Naive B cell (primary cell): Measurements from ENCODE around the gene ISOC2. TPM values are rescaled to one million over a fixed set of nuclear protein-coding genes. Genes with fewer than 3 reads are reported as not detected.
"Not testable (repeated sequence)": the region's sequence is repeated elsewhere in the genome, so short reads cannot be mapped to it uniquely, and the experiment has no call there.

ENCODE experiments used
- ATAC-seq, 2 donors: fragments of 150-1000 bp; cut with Tn5 transposase; 2 replicates each; pipeline ENCODE4 v1.10.0; 2021; ENCODE audit warnings: low read depth in 2 of 2, mild to moderate bottlenecking in 2 of 2, moderate library complexity in 2 of 2
- DNase-seq: peaks from one replicate; pipeline ENCODE4 v3.0.0; 2022
- H3K27ac Mint-ChIP-seq, 6 donors: one replicate each; pipeline ENCODE4 v1.8.0; 2020 to 2022; ENCODE audit warnings: mild to moderate bottlenecking in 6 of 6, mixed read lengths in 6 of 6, moderate library complexity in 5 of 6, inconsistent platforms in 2 of 6
- H3K27me3 Mint-ChIP-seq, 3 donors: one replicate each; pipeline ENCODE4 v1.8.0; 2021 to 2022; ENCODE audit warnings: mixed read lengths in 3 of 3, mild to moderate bottlenecking in 1 of 3
- H3K36me3 Mint-ChIP-seq, 2 donors: one replicate each; pipeline ENCODE4 v1.8.0; 2020 to 2022; ENCODE audit warnings: mixed read lengths in 2 of 2, inconsistent platforms in 1 of 2, mild to moderate bottlenecking in 1 of 2
- H3K4me1 Mint-ChIP-seq, 3 donors: one replicate each; pipeline ENCODE4 v1.8.0; 2020 to 2022; ENCODE audit warnings: mixed read lengths in 3 of 3, inconsistent platforms in 1 of 3, mild to moderate bottlenecking in 1 of 3, moderate library complexity in 1 of 3
- H3K4me3 Mint-ChIP-seq, 8 donors: one replicate each; pipeline ENCODE4 v1.8.0; 2020 to 2022; ENCODE audit warnings: mild to moderate bottlenecking in 8 of 8, mixed read lengths in 8 of 8, moderate library complexity in 8 of 8, inconsistent platforms in 2 of 8
- H3K9me3 Mint-ChIP-seq, 7 donors: one replicate each; pipeline ENCODE4 v1.8.0; 2020 to 2022; ENCODE audit warnings: mixed read lengths in 7 of 7, mild to moderate bottlenecking in 5 of 7, inconsistent platforms in 2 of 7, moderate library complexity in 1 of 7
- polyA plus RNA-seq, 6 donors: library from polyadenylated mRNA; unstranded; fragments of 300-500 nt; fragmentation: Illumina TruSeq; gene quantifications; one replicate each; pipeline ENCODE4 v1.2.3, GENCODE V29; 2021; ENCODE audit warnings: low read depth in 6 of 6

Gene ISOC2
- polyA plus RNA-seq, 6 donors from 2014 or later: 21.8 to 57.9 (median 28.0) TPM

- Mint-ChIP-seq H3K9me3 (peaks cover 0 to 7% (median 0%) of the 10 kb centered on the region in 7 donors), H3K27me3 (peaks cover 40 to 66% (median 60%) of the 10 kb centered on the region in 3 donors), H3K4me1 (peaks cover 0 to 3% (median 2%) of the 10 kb centered on the region in 3 donors), H3K4me3 (no peak overlapping the region), H3K27ac (no peak overlapping the region), H3K36me3 (no peaks in the 10 kb centered on the region)
- ATAC-seq (no peak), DNase-seq (no peak)
Measured at GRCh38 chr19:55432241-55432959, 29.0 kb downstream of the ISOC2 start.

- peaks cover 29 to 59% (median 48%) of the 10 kb centered on the region in 3 donors for H3K27me3 Mint-ChIP-seq
- peaks cover 0 to 7% (median 0%) of the 10 kb centered on the region in 7 donors for H3K9me3 Mint-ChIP-seq
- DNase-seq (no peak), ATAC-seq (no peak)
- H3K4me1 Mint-ChIP-seq: peaks cover 0 to 3% (median 0%) of the 10 kb centered on the region in 3 donors
- H3K27ac Mint-ChIP-seq: no peak overlapping the region
- H3K36me3 Mint-ChIP-seq: no peaks in the 10 kb centered on the region
- no peak overlapping the region for H3K4me3 Mint-ChIP-seq
Measured at GRCh38 chr19:55431183-55431582, 30.3 kb downstream of the ISOC2 start.

GRCh38 chr19:55426042-55426441 is 35.4 kb downstream of the ISOC2 start:
- no peaks in the 10 kb centered on the region for H3K36me3 Mint-ChIP-seq
- DNase-seq: no peak
- no peak overlapping the region for H3K4me3 Mint-ChIP-seq
- H3K4me1 Mint-ChIP-seq: peaks cover 0 to 4% (median 3%) of the 10 kb centered on the region in 3 donors
- H3K27ac Mint-ChIP-seq: no peak overlapping the region
- H3K27me3 Mint-ChIP-seq: peaks cover 24 to 51% (median 45%) of the 10 kb centered on the region in 3 donors
- ATAC-seq: no peak
- peaks cover 0 to 2% (median 0%) of the 10 kb centered on the region in 7 donors for H3K9me3 Mint-ChIP-seq

DNA sequence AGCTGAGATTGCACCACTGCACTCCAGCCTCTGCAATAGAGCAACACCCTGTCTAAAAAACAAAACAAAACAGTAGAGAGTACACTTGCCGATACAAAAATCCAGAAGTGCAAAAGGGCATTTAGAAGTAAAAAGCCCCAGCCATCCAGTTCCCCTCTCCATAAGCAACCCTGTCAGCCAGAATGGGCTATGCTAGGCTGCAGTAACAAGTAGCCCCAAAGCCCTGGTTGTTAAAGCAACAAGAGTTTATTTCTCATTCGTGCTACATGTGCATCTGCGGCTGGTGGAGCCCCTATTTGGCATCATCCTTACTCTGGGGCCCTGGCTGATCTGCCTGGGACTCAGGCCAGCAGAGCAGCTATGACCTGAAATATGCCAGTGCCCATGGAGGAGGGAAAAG is 36.9 kb downstream of the ISOC2 start:
- DNase-seq (no peak), ATAC-seq (no peak)
- no peaks in the 10 kb centered on the region for H3K36me3 Mint-ChIP-seq
- peak overlapping the region in 1 of 8 donors; percentile 4 for H3K4me3 Mint-ChIP-seq
- H3K4me1 Mint-ChIP-seq: peaks cover 0 to 4% (median 3%) of the 10 kb centered on the region in 3 donors
- H3K27me3 Mint-ChIP-seq: peaks cover 10 to 36% (median 30%) of the 10 kb centered on the region in 3 donors
- no peak overlapping the region for H3K27ac Mint-ChIP-seq
- H3K9me3 Mint-ChIP-seq: no peaks in the 10 kb centered on the region

GRCh38 chr19:55423225-55424005 is 38.0 kb downstream of the ISOC2 start:
- ATAC-seq: no peak

GRCh38 chr19:55421281-55421680 is 40.2 kb downstream of the ISOC2 start:
- ATAC-seq, H3K36me3 Mint-ChIP-seq, DNase-seq, H3K4me1 Mint-ChIP-seq, H3K9me3 Mint-ChIP-seq, H3K4me3 Mint-ChIP-seq: not testable (repeated sequence)
- peak overlapping the region in 2 of 6 donors; percentile 11 to 21 for H3K27ac Mint-ChIP-seq
- H3K27me3 Mint-ChIP-seq: peaks cover 15 to 23% (median 16%) of the 10 kb centered on the region in 3 donors

More at GRCh38 chr19:55423225-55424005, 38.0 kb downstream of the ISOC2 start:
- no peak for DNase-seq
- H3K9me3 Mint-ChIP-seq: no peaks in the 10 kb centered on the region
- peaks cover 0 to 4% (median under 1%) of the 10 kb centered on the region in 3 donors for H3K4me1 Mint-ChIP-seq
- H3K36me3 Mint-ChIP-seq: no peaks in the 10 kb centered on the region
- H3K27ac Mint-ChIP-seq: no peak overlapping the region
- H3K4me3 Mint-ChIP-seq: no peak overlapping the region
- H3K27me3 Mint-ChIP-seq: peaks cover 10 to 28% (median 19%) of the 10 kb centered on the region in 3 donors

- Mint-ChIP-seq H3K27ac (no peak overlapping the region), H3K4me1 (peaks cover 0 to 4% (median 0%) of the 10 kb centered on the region in 3 donors), H3K9me3 (no peaks in the 10 kb centered on the region), H3K27me3 (peaks cover 9 to 23% (median 11%) of the 10 kb centered on the region in 3 donors), H3K4me3 (no peak overlapping the region), H3K36me3 (no peaks in the 10 kb centered on the region)
- no peak for ATAC-seq
- DNase-seq: no peak
Measured at GRCh38 chr19:55419624-55420236, 41.7 kb downstream of the ISOC2 start.

GRCh38 chr19:55419103-55419502 is 42.3 kb downstream of the ISOC2 start:
- Mint-ChIP-seq H3K27me3 (peaks cover 5 to 19% (median 11%) of the 10 kb centered on the region in 3 donors), H3K4me3 (no peak overlapping the region), H3K36me3 (no peaks in the 10 kb centered on the region), H3K4me1 (peaks cover 0 to 4% (median 0%) of the 10 kb centered on the region in 3 donors), H3K27ac (no peak overlapping the region), H3K9me3 (no peaks in the 10 kb centered on the region)
- DNase-seq: no peak
- no peak for ATAC-seq

DNA sequence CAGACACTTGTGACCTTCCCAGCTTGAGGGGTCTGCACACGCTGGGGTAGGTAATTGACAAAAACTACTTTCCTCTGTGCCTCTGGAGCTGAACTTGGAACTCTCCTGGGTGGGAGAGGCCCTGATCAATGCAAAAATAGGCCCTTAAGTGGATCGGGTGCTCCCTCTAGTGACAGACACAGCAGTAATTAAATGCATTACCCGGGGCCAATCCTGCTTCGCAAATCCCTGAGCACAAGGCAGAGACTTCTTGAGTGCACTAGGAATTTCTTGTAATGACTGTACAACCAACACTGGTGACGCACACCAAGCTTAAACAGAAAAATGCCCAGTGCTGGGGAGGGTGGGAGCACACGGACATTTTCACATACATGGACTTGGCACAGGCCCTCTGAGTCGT is 43.3 kb downstream of the ISOC2 start:
- DNase-seq (peak; percentile 47), ATAC-seq (peak; percentile 69 to 71)
- no peak overlapping the region for H3K27ac Mint-ChIP-seq
- H3K27me3 Mint-ChIP-seq: peaks cover 0 to 14% (median 5%) of the 10 kb centered on the region in 3 donors
- H3K36me3 Mint-ChIP-seq: no peaks in the 10 kb centered on the region
- no peaks in the 10 kb centered on the region for H3K9me3 Mint-ChIP-seq
- peaks cover 0 to 4% (median 0%) of the 10 kb centered on the region in 3 donors for H3K4me1 Mint-ChIP-seq
- no peak overlapping the region for H3K4me3 Mint-ChIP-seq

- peaks cover 19 to 31% (median 20%) of the 10 kb centered on the region in 3 donors for H3K4me1 Mint-ChIP-seq
- peak overlapping the region in 3 of 8 donors; percentile 1 to 74 (median 29) for H3K4me3 Mint-ChIP-seq
- peak overlapping the region in 2 of 6 donors; percentile 40 to 92 for H3K27ac Mint-ChIP-seq
- H3K9me3 Mint-ChIP-seq: peaks cover 2 to 11% (median 8%) of the 10 kb centered on the region in 7 donors
- H3K36me3 Mint-ChIP-seq: peaks cover 8 to 20% of the 10 kb centered on the region in 2 donors
- H3K27me3 Mint-ChIP-seq: no peaks in the 10 kb centered on the region
- no peak for DNase-seq
- ATAC-seq: no peak
Measured at GRCh38 chr19:55410168-55410567, 51.3 kb downstream of the ISOC2 start.

- Mint-ChIP-seq H3K9me3 (peaks cover 2 to 11% (median 8%) of the 10 kb centered on the region in 7 donors), H3K27ac (peak overlapping the region; percentile 71 to 100 (median 98)), H3K36me3 (peaks cover 8 to 20% of the 10 kb centered on the region in 2 donors), H3K4me3 (peak overlapping the region in 7 of 8 donors; percentile 66 to 96 (median 92)), H3K4me1 (peaks cover 19 to 31% (median 20%) of the 10 kb centered on the region in 3 donors)
- not testable (repeated sequence) for ATAC-seq, H3K27me3 Mint-ChIP-seq, DNase-seq
Measured at GRCh38 chr19:55409179-55409578, 52.3 kb downstream of the ISOC2 start.

DNA sequence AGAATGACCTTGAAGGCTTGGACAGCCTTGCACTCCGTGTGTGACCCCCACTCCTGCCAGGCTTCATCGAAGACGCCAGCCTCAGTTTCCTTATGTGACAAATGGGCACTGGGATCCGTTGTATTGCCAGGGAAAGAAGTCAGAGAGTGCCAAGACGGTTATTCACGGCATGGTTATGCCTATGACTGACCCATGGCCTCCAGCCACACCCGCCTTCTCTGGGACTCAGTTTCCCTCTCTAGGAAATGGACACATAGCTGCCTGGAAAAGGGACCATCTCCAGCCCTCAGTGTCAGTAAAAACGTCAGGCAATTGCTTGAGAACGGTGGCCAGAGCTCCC is 52.9 kb downstream of the ISOC2 start:
- peaks cover 8 to 20% of the 10 kb centered on the region in 2 donors for H3K36me3 Mint-ChIP-seq
- peaks cover 19 to 31% (median 20%) of the 10 kb centered on the region in 3 donors for H3K4me1 Mint-ChIP-seq
- DNase-seq: no peak
- H3K9me3 Mint-ChIP-seq: peaks cover 2 to 11% (median 8%) of the 10 kb centered on the region in 7 donors
- H3K27me3 Mint-ChIP-seq: no peaks in the 10 kb centered on the region
- H3K27ac Mint-ChIP-seq: peak overlapping the region; percentile 98 to 100 (median 100)
- ATAC-seq: no peak
- H3K4me3 Mint-ChIP-seq: peak overlapping the region; percentile 91 to 99 (median 94)
